Psoas muscle (tissue), 8 donors: ENCODE data around the gene EML5. TPM values are rescaled to one million over a fixed set of nuclear protein-coding genes. Genes with fewer than 3 reads are reported as not detected.

Experiments used
- ATAC-seq, 4 donors: fragments of 200-7000 bp; cut with Tn5 transposase; one replicate each; pipeline ENCODE4 v1.9.1; 2020; ENCODE audit warnings: moderate library complexity in 3 of 4, mild to moderate bottlenecking in 2 of 4
- DNase-seq, 2 donors: peaks; one replicate each; pipeline ENCODE4 v3.0.0-alpha.2; 2020
- H3K27ac ChIP-seq: fragments of 200-600 bp; one replicate; pipeline ENCODE4 v1.8.0; 2022
- H3K27me3 ChIP-seq, 3 donors: fragments of 200-600 bp in 1 of 3; one replicate each; pipeline versions ENCODE4 v1.6.1 to v1.8.0; 2013 to 2022; ENCODE audit warnings: low read length in 2 of 3, mild to moderate bottlenecking in 2 of 3, moderate library complexity in 1 of 3; ENCODE audit not compliant: insufficient read depth in 3 of 3
- H3K36me3 ChIP-seq, 2 donors: fragments of 200-600 bp in 1 of 2; one replicate each; pipeline versions ENCODE4 v1.6.1 to v1.8.0; 2013 to 2022; ENCODE audit warnings: low read depth in 1 of 2, mild to moderate bottlenecking in 1 of 2, moderate library complexity in 1 of 2; ENCODE audit not compliant: insufficient read depth in 1 of 2
- H3K4me1 ChIP-seq: fragments of 200-600 bp; one replicate; pipeline ENCODE4 v1.8.0; 2022
- H3K4me3 ChIP-seq: fragments of 200-600 bp; one replicate; pipeline ENCODE4 v1.8.0; 2022; ENCODE audit warnings: mild to moderate bottlenecking
- H3K9me3 ChIP-seq: fragments of 200-600 bp; one replicate; pipeline ENCODE4 v1.8.0; 2022
- CTCF ChIP-seq: fragments of 200-600 bp; IDR thresholded peaks from one replicate; pipeline ENCODE4 v1.8.0; 2022; ENCODE audit warnings: antibody characterized with exemption
- WGBS, 3 donors: extraction: QIAGEN DNeasy Blood & Tissue Kit; methylation state at CpG; one replicate each; pipeline versions ENCODE4 v1.1.6 to v1.1.7; 2013; 5-methylcytosine and 5-hydroxymethylcytosine counted together
- intact Hi-C, 2 donors: fragments of 100-400 bp; cut with DNase I; formaldehyde crosslinking; loops; one replicate each; pipeline versions ENCODE4 v1.11.0 to v1.14.2; 2022
- polyA plus RNA-seq, 3 donors: library from polyadenylated mRNA; stranded (reverse); fragments of 200-250 nt; gene quantifications; one replicate each; pipeline ENCODE4 v1.2.3, GENCODE V29; 2013
- total RNA-seq, 4 donors: library from RNA; stranded (reverse); fragmentation: NEBNext Ultra II Directional in 2 of 4; extraction: Animal tissue kit (Norgen Biotek cat#: 25700) in 2 of 4; gene quantifications; one replicate each; pipeline versions ENCODE4 v1.2.1 to v1.2.4, GENCODE V29; 2021 to 2023
- donor health status: healthy with polysubstance abuse.
- donor health status: DM: no; HTN: no; CAD: no; lungs with moderate emphysema.
- donor health status: Bipolar disorder and iron deficiency.
- donor health status: healthy.
- donor health status: DM: yes; HTN: yes; CAD: no.
- donor health status: DM: no; HTN: no; CAD: no.
- donor health status: DM: no; HTN: no; CAD: no.
- donor health status: DM: yes; HTN: yes; CAD: no.

EML5 gene
- total and polyA plus RNA-seq, 7 donors, result 0.04 to 0.24 (median 0.17) TPM

- no peak for TF ChIP-seq CTCF
- no peaks in the 10 kb centered on the region for H3K9me3 ChIP-seq
- H3K27me3 ChIP-seq, result no peaks in the 10 kb centered on the region
- intact Hi-C loops, result no loop called here
- WGBS, 3 donors, result 92 to 96% (median 93%) methylated on average over 5 of the region's 5 CpGs
- no peak for DNase-seq
- H3K4me3 ChIP-seq, result no peak overlapping the region
- H3K27ac ChIP-seq, result no peak overlapping the region
- no peak for ATAC-seq
- H3K4me1 ChIP-seq, result peaks cover 9% of the 10 kb centered on the region
- peaks cover 8 to 41% of the 10 kb centered on the region in 2 donors for H3K36me3 ChIP-seq
Measured at GRCh38 chr14:88565427-88565826, 227.3 kb downstream of the EML5 start.

GRCh38 chr14:88563845-88564244 is 228.9 kb downstream of the EML5 start:
- intact Hi-C loops, result loop anchor here (5.0 kb wide), 1 partner anchor 72 kb away; no protein-coding TSS in a partner anchor
- H3K4me1 ChIP-seq, result peaks cover 9% of the 10 kb centered on the region
- H3K27me3 ChIP-seq, result no peaks in the 10 kb centered on the region
- no peak for DNase-seq
- H3K27ac ChIP-seq, result no peak overlapping the region
- ATAC-seq, result no peak
- WGBS, 3 donors, result 35 to 39% (median 35%) methylated on average over 7 of the region's 7 CpGs
- peak overlapping the region; percentile 81 for H3K4me3 ChIP-seq
- no peaks in the 10 kb centered on the region for H3K9me3 ChIP-seq
- no peak for TF ChIP-seq CTCF
- peaks cover 8 to 25% of the 10 kb centered on the region in 2 donors for H3K36me3 ChIP-seq

GRCh38 chr14:88562831-88563686 is 229.7 kb downstream of the EML5 start, which contains the start of gene ZC3H14:
Gene ZC3H14 (plus strand): TSS chr14:88563037. CDS start chr14:88563134, 97 bp downstream.
- DNase-seq, result peak; percentile 88 to 92
- no peaks in the 10 kb centered on the region for H3K9me3 ChIP-seq
- intact Hi-C loops, result loop anchor here (5.0 kb wide), 1 partner anchor 71 kb away; no protein-coding TSS in a partner anchor
- H3K4me3 ChIP-seq, result peak within 1 kb of the TSS; percentile 81
- H3K4me1 ChIP-seq, result peaks cover 9% of the 10 kb centered on the region
- peak; percentile 98 to 99 (median 99) for ATAC-seq
- no peak for TF ChIP-seq CTCF
- 0 to 1% (median 1%) methylated on average over 83 to 99 of the region's 99 CpGs for whole genome bisulfite sequencing, 3 donors
- peaks cover 3 to 17% of the 10 kb centered on the region in 2 donors for H3K36me3 ChIP-seq
- H3K27ac ChIP-seq, result peak within 1 kb of the TSS; percentile 85
- H3K27me3 ChIP-seq, result no peaks in the 10 kb centered on the region

- 23 to 28% (median 26%) methylated on average over 5 of the region's 5 CpGs for WGBS, 3 donors
- ATAC-seq, result peak in 2 of 4 donors; percentile 1 to 3
Measured at GRCh38 chr14:88562532-88562830, 230.3 kb downstream of the EML5 start.

More at GRCh38 chr14:88562532-88562830, 230.3 kb downstream of the EML5 start:
- peaks cover 9% of the 10 kb centered on the region for H3K4me1 ChIP-seq
- intact Hi-C loops, result loop anchor here (5.0 kb wide), 1 partner anchor 70 kb away; no protein-coding TSS in a partner anchor
- DNase-seq, result no peak
- H3K36me3 ChIP-seq, result peaks cover 0 to 11% of the 10 kb centered on the region in 2 donors
- peak overlapping the region; percentile 81 for H3K4me3 ChIP-seq
- H3K27ac ChIP-seq, result peak overlapping the region; percentile 85
- H3K27me3 ChIP-seq, result no peaks in the 10 kb centered on the region
- no peaks in the 10 kb centered on the region for H3K9me3 ChIP-seq
- no peak for TF ChIP-seq CTCF

Other genes starting within 250 kb of the EML5 start
- gene PTPN21, start 237.9 kb downstream of the EML5 start, total RNA-seq, result 10 to 100 TPM; 14.8 to 27.3 (median 18.5) TPM
- gene PTPN21, start 237.9 kb downstream of the EML5 start, polyA plus RNA-seq, result 10 to 100 TPM in 1 of 3 donors, 1 to 10 TPM in 2; 4.7 to 10.7 (median 6.6) TPM
- gene ZC3H14, start 229.9 kb downstream of the EML5 start, total RNA-seq, result 10 to 100 TPM; 34.0 to 38.8 (median 37.9) TPM
- gene ZC3H14, start 229.9 kb downstream of the EML5 start, polyA plus RNA-seq, result 10 to 100 TPM; 28.5 to 45.0 (median 36.0) TPM
- 1 to 10 TPM; 2.2 to 3.5 (median 3.1) TPM for gene TTC8, start 31.7 kb upstream of the EML5 start, total RNA-seq
- gene TTC8, start 31.7 kb upstream of the EML5 start, polyA plus RNA-seq, result 1 to 10 TPM; 1.6 to 4.7 (median 2.0) TPM